Central memory CD4-positive, alpha-beta T cell (primary cell): Measurements from ENCODE around the gene PLPP7.
"Not testable (repeated sequence)": the region's sequence is repeated elsewhere in the genome, so short reads cannot be mapped to it uniquely, and the experiment has no call there.

Experiments
- DNase-seq: peaks from one replicate; pipeline ENCODE4 v3.0.0; 2022

The PLPP7 gene

DNA sequence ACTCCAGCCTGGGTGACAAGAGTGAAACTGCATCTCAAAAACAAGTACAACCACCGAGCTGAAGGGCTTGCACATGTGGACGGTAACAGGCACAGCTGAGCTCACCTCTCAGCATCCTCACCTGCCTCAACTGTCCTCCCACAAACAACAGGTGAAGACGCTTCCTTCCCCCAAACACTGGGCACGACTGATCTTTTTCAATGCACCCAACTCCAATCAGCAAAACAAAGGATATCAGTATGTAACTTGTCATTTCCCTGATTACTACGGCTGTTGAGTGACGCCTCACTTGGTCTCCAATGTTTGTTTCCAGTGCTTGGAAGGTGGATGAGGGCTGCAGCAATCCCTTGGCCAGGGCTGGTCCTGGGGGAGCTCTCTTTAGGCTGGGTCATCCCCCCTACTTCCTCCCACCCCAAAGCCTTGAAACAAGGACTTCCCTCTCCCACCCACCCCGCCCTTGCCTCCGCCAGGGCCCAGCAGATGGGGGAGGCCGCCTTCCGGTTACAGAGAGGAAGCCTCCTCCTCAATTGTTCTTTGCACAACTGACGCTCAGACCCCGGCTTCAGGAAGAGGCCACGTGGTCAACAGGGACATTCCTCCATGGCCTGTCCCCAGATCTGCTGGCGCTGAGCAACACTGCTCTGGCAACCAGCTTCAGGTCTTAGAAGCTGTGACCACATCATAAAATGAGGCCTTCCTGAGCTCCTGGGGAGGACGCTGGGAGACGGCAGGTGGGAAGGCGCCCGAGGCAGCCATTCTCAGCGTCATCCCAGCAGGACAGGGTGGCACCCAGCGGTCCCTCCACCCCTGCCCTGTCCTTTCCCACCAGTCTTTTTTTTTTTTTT is 19.1 kb upstream of the PLPP7 start:
- peak; percentile 49 for DNase-seq

DNA sequence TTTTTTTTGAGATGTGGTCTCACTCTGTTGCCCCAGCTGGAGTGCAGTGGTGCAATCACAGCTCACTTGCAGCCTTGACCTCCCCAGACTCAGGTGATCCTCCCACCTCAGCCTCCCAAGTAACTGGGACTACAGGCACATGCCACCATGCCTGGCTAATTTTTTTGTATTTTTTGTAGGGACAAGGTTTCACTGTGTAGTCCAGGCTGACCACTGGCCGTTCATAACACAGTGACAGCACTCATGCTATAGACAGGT is 18.6 kb upstream of the PLPP7 start:
- not testable (repeated sequence) for DNase-seq

DNA sequence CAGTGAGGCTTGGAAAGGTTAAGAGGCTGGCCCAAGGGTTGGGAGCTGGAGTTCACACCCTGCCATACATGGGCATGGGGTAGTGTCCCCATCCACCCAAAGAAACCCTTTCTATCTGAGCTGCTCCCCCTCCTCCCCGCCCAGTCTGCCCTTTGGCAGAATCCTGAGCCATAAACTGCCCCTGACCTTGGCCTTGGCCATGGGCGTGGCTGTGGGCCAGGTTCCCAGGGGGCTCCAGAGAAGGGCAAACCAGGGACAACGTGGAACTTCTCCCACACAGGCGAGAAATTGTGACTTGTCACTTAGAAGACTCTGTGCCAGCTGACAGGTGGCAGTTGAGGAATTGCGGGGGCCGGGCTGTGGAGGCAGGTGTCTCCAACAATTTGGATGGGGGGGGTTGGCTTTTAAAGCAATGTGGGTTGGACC is 18.0 kb upstream of the PLPP7 start:
- no peak for DNase-seq

DNA sequence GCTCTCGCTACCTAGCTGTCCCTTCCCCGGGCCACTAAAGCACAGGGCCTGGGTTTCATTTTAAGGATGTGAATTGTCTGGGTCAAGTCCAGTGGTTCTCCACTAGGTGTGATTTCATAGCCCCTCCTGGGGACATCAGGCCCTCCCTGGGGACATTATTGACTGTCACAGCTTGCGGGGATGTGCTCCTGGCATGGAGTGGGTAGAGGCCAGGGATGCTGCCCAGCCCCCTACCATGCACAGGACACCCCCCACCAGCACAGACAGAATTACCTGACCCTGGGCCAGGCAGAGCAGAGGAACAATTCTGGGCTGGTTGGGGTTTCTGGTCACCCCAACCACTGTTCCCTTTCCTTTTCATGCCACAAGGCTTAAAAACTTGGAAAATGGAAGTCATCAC is 17.3 kb upstream of the PLPP7 start:
- no peak for DNase-seq

DNA sequence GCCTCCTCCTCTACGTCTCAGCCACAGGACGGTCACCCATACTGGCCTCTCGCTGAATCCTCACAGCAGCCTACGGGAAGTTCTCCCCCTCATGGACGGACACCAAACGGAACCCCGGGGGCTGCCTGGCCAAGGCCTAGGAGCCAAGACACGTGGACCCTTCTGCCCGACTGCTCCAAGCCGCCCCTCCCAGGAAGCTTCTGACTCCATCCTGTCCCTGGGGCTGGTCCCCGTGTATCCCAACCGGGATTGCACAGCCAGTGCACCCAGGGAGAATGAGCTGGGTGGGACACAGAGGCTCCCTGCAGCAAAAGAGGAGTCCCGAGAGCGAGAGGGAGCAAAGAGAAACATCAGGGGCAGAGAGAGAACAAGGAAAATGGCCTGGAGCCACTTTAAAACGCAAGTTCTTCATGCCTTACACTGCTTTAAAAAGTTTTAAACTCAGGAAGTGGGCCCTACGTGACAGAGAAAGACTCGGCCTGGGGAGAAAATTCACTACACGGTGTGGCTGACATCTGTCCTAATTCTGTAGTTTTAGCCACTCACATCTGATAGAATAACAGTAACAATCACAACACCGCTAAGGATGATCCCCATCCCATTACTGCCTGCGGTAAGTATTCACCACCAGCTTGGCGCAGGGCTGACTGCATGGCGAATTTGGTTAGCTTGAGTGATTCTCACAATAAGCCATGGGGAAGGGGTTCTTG is 16.2 kb upstream of the PLPP7 start:
- DNase-seq = no peak

DNA sequence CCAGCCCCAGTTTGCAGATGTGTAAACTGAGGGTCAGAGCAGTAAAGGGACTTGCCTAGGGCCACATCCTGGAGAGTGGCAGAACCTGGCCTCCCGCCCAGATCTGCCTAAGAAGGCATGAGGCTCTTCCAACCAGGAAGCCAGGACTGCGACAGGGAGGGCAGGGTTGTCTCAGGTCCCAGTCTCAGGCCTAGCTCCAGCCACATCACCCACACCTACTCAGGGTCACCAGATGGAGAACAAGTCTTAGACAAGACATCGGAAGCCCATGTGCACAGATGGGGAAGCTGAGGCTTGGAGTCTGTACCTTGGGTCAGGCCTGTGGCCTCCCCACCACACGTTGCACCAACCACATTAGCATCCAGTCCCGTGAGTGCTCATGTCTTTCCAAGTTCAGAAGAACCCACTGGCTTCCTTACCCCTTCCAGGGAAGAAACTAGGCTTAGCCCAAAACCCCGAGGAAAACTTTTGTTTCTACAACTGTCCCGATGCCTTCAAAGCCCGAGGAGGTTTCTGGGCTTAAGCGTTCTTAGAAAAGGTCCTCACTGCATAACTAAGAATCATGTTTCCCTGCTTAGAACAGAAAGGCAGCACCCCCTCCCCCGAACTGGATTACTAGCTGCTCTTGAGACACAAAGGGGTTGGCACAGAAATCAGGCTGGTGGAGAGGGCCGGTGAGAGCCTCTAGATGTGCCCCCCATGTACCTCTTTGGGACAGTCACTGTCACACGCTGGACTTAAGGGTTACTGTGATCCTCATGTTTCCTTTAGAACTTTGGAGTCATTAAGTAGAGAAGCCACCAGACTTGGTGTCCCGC is 15.5 kb upstream of the PLPP7 start:
- no peak for DNase-seq

DNA sequence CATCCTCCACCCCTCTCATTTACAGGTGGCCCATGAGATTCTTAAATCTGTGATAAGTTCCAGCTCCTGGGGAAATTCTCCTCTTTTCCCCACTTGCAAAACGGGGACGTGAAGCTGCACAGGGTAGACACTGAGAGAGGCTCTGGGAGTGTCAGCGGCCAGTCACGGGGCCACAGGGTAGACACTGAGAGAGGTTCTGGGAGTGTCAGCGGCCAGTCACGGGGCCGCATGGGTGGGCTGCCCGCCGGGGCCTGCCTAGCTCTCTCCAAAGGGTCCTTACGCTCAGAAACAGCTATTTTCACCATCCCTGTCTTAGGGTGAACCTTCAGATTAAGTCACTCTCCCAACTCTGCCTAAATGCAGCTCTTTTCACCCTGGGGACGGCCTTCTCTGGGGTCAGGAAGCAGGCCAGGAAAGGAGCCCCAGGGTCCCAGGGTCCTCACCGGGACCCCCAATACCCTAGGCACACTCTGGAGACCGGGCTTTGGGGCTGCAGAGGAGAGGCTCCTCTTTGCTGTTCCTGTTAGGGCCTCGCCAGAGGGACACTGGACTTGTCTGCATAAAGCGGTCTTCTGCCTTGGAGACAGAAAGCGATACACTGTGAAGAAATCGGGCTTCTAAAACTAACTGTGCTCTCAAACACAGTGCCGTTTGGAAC is 14.7 kb upstream of the PLPP7 start:
- no peak for DNase-seq

DNA sequence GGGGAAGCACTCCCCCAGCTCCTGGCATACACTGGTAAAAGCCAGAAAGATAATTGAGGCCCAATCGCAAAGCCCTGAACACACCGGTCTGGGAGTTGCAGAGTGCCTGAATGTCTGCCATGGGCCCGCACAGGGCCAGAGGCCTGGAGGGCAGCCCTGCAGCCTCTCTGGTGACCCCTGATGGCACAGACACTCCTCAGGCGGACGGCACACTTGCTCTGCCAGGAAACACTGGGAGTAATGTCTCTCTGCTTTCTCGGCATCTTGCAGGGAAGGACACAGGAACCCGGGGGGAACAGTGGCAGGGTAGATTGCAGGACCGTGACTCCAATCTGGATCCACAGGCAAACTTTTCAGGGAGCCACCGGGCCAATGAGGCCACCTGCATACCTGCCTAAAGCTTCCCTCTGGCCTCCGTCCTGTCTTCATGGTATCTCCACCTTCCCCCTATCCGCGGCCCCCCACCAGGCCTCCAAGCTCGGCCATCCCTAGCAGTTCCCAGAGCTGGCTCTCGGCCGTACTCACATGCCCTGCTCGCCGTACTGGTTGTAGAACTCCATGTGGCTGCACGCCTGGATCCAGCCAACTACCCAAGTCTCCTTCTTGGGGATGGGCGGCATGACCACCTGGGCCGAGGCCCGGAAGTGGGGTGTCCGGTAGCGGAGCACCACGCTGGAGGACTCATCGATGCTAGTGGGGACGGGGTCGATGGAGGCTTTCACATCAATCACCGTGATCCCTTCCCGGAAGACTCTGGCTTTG is 14.0 kb upstream of the PLPP7 start:
- DNase-seq = no peak

DNA sequence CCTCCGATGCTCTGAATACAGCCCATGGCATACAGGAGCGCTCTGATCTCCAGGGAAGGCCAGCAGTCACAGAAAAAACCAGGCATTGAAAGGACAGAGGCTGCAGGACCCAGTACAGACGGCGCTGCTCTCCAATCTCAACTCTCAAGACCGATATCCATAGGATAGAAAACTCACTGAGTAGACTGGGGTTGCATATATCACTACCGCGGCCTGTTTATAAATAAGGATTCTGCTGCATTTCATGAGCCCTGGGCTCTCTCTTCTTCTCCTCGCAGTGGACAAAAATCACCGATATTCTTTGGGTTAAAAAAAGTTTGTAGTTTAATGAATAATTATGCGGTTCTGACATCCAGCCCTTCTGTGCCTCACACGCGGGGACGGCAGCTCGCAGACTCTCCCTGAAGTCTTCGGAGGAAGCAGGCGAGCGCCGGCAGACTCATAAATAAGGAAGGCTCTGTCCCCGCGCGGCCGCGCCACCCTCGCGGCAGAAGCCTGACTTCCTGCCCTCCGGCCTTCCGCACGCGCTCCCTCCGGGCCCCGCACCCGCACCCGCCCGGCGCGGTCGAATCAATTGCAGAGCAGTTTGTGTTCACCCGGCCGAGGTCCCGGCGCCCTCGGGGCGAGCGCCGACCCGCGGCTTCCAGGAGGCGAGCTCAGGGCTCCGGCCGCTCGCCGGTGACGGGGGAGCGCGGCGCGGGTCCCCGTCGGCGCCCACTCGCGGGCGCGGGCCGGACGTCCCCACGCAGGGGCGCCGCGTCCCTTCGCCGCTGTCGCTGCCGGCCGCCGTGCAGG is 13.2 kb upstream of the PLPP7 start, which contains the start of gene FAM78A:
Gene FAM78A, minus strand, starts transcription at position 417 of the 795 bp plus-strand sequence. Its CDS starts 331 bp downstream, at position 86.
- peak; percentile 34 for DNase-seq

DNA sequence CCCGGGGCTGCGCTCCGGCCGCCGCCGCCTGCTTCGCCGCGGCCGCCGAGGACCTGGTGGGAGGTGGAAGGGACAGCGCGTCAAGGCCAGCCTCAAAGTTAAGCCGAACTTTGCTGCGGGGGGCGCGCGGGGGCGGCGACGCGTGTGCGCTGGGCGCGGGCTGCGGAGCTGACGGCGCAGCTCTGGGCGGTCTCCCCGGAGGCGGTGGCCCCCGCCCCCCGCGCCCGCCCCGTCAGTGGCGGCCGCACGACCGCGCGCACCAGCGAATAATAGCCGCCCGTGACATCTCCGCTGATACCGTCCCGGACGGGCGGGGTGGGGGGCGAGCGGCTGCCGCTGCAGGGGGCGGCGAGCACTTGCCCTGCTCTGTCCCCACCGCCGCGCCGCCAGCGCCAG is 12.6 kb upstream of the PLPP7 start:
- peak; percentile 36 for DNase-seq

DNA sequence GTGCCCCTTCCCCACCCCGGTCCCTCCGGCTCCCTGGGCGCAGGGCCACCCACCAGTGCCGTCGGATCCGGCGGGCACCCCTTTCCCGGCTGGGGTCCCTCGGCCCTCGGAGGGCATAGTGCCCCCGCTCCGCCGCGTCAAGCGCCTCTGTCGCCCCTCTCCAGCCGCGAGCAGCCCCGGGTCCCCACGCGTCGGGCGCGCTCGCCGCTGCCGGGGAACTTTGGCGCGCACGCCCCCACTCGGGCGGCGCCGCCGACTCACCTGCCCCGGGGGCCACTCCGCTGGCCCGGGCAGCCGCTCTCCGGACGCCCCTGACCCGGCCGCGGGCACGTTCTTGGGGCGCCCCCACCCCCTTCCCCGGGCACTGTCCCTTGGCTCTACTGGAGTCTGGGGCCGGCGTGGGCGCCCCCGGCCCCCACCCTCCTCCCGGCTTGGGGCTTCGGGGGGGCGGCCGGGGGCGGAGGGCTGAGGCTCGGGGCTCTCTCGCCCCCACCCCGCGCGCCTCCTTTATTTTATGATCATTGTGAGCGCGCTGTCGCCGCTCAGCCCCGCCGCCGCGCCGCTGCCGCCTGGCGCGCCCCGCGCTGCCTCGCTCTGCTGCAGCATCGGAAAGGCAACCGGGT is 12.1 kb upstream of the PLPP7 start:
- DNase-seq = peak; percentile 33

DNA sequence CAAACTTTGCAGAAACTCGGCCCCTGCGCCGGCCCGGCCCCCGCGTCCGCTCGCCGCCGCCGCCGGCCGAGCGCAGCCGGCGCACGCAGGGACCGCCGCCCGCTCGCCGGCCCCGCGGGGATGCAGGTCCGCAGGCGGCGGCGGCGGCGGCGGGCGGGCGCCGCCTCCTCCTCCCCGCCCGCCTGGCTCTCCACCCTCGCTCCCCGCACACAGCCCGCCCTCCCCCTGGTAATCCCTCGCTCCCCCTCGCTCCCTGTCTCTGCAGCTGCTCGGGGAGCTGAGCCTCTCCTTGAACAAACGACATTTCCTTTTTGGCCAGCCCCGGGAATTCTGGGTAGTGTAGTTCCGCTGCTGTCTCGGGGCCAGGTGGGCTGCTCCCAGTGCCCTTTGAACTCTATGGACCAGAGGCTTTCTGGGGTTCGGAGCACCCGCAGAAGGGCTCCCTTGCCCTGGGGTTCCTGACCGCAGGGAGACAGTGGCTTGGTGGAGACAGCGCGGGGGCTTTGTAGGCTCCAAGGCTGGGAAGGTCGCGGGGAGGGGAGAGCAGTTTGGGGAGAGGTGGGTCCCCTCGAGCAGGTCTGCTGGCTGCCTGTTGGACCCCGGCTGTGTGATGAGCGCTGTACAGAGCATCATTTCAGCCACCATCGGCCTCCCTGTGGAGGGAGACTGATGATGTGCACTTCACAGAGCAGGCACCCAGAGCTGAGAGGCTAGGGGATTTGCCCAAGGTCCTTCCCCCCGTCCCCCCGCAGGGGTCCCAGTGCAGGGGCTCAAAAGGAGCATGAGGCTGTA is 11.4 kb upstream of the PLPP7 start:
- DNase-seq = peak; percentile 60

DNA sequence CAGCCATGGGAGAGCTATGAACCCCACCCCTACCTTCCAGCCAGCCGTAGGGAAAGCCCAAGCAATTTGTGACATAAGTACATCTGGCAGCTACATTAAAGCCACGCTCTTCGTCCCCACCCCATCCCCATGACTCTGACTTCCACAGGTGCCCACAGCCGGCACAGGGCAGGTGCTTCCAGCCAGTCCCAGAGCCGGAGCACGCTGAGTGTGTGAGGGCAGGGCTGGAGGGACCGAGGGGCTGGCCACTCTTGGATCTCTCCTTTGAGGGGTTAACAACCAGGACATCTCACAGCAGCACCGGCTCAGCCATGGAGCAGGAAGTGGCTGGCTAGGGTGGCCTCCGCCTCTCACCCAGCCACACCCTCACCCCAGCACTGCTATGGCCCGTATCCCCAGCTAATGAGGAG is 10.8 kb upstream of the PLPP7 start:
- peak; percentile 50 for DNase-seq

DNA sequence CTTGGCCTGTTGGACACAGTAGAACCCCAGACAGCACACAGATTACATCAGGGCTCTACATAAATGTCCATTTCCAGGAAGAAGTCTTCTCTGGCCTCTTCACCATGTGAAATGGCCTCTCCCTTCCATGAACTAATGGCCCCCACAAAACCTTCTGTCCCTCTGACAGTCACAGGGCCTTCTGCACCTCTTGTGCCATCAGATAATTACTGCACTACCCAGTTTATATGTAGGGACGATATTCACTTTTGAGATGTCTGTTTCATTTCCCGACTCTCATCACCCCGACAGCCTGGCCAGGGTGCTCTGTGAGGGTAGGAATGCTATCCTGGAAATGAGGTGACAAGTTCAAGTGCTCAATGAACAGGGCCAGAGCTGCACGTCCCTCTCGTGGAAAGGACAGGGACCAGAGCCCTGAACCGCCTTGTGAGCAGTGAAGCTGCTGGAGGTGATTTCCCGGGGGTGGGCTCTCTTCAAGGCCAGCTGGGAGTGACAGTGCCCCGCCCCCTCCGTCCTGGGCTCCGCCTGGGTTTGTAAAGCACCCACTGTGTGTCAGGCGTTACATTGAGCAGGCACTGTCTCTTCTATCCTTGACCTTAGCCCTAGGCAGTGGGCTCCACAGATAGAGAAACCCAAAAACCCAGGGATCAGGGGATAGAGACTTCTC is 10.2 kb upstream of the PLPP7 start:
- no peak for DNase-seq

DNA sequence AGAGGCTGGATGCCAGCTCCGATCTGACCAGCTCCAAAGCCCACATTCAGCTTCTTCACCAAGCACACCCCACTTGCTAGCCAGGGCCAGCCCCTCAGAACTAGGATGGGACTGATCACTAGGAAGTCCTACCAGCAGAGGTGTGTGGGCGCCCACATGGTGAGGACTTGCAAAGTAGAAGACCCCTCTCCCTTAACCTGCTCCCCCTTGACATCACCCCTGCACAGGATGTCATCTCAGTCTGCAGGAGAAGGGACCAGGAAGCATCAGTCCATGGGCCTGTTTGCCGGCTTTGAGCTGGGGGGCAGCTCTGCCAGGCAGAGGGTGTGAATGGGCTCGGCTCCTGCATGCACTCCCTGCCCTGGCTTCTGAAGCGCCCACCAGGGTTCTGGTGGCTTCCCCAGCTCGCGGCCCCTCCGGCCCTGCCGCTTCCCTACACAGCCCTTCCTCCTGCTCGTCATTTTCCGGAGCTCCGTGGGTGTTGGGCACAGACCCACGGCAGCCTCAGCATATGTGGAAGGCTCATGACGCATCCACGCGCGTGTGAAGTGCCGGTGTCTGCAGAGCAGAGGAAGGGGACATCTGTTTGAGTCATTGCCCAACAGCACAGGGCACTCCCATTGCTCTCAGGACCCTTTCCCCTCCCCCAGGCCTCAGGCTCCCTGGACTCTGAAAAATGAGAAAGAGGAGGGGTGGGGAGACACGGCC is 9.5 kb upstream of the PLPP7 start:
- no peak for DNase-seq

DNA sequence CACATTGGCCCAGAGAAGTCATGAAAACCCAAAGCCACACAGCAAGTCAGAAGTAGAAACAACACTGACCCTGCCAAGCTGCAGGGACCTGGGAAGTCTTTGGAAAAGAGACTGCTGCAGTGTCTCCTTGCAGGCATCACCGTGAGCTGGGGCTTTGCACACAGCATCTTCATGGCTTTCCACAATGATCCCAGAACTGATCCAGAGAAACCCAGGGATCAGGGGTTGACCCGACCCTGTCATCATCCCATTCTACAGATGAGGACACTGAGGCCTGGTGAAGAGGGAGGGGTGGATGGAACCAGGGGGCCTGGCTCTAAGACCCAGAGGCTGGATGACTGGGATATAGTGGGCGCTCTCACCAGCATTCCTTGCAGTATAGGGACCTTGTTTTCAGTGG is 8.9 kb upstream of the PLPP7 start:
- no peak for DNase-seq

DNA sequence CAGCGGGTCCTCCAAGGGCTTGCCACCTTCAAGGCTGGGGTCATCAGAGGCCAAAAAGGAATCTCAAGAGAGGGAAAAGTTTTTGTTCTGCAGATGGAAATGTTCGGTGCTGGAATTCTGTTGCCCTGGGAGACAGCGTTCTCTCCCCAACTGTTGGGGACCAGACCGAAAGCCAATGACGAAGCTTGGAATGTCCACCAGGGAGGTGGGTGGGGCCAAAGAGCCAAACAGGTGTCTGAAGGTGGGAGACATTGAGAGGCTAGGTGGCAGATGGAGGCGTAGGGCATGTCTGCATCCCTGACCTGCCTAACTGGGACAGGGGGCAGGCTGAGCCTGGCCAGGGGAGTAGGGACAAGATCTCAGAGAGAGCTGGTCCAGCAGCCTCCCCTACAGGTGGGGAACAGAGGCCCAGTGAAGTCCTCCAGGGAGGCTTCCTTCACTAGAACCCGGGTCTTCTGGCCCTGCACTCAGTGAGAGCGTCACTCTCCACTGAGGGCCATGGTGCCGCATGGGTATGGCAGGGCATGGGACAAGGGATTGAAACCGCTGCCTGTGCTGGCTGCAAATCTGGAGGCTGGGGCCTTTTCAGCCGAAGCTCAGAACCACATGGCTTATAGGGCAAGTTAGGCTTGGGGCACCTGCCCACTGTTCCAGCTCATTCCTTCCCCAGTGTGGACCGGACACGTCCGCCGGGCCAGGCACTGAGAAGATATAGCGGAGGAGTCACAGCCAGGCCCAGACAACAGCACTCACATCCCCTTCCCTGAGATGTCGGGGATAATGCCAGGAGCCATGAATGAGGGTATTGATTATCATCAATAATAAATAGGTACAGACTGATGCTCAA is 8.2 kb upstream of the PLPP7 start:
- DNase-seq = no peak

DNA sequence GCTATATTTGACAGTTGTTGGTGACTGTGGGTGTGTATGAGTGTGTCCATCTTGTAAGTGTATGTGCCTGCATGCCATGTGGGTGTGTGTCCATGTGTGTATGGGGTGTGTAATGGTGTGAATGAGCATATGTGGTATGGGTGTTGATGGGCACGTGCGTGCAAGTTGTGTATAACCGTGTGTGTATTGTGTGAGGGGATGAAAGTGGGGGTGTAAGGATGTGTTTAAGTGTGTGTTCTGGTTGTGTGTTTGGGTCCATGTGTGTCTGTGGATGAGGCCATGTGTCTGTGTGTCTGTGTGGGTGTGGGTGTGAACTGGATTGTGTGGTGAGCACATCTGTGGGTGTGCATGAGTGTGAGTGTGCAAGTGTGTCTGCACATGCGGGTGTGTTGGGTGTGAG is 7.3 kb upstream of the PLPP7 start:
- no peak for DNase-seq
